Tibial nerve (tissue), 4 donors: ENCODE measurements around the gene CD48. TPM values are rescaled to one million over a fixed set of nuclear protein-coding genes. Genes with fewer than 3 reads are reported as not detected.

ENCODE experiments used
- DNase-seq, 2 donors: peaks; one replicate each; pipeline ENCODE4 v3.0.0-alpha.2; 2019; ENCODE audit warnings: low spot score in 2 of 2
- H3K27ac ChIP-seq, 4 donors: fragments of 200-600 bp; sonication (generic) in 3 of 4; one replicate each; pipeline ENCODE4 v1.5.1; 2017 to 2019; ENCODE audit warnings: mild to moderate bottlenecking in 1 of 4
- H3K27me3 ChIP-seq, 2 donors: fragments of 200-600 bp; sonication (generic) in 1 of 2; one replicate each; pipeline versions ENCODE4 v1.5.1 to v1.6.0; 2017 to 2019
- H3K36me3 ChIP-seq, 3 donors: fragments of 200-600 bp; sonication (generic); one replicate each; pipeline ENCODE4 v1.5.1; 2018 to 2019
- H3K4me1 ChIP-seq, 4 donors: fragments of 200-600 bp; sonication (generic) in 3 of 4; one replicate each; pipeline ENCODE4 v1.5.1; 2017 to 2019
- H3K4me3 ChIP-seq, 4 donors: fragments of 200-600 bp; sonication (generic) in 3 of 4; one replicate each; pipeline ENCODE4 v1.5.1; 2017 to 2019; ENCODE audit warnings: mild to moderate bottlenecking in 1 of 4, moderate library complexity in 1 of 4
- H3K9me3 ChIP-seq, 4 donors: fragments of 200-600 bp; sonication (generic) in 3 of 4; one replicate each; pipeline ENCODE4 v1.5.1; 2017 to 2019
- EP300 ChIP-seq, 2 donors: sonication (generic); formaldehyde crosslinking; IDR thresholded peaks; one replicate each; pipeline ENCODE4 v1.6.1; 2017; ENCODE audit warnings: antibody characterized with exemption in 2 of 2, mild to moderate bottlenecking in 1 of 2
- POLR2A ChIP-seq, 2 donors: fragments of 450-650 bp; IDR thresholded peaks; one replicate each; pipeline ENCODE4 v1.6.1; 2017; ENCODE audit warnings: antibody characterized with exemption in 2 of 2, mild to moderate bottlenecking in 2 of 2, moderate library complexity in 2 of 2
- WGBS, 2 donors: methylation state at CpG; one replicate each; pipeline ENCODE4 v1.1.5; 2018; 5-methylcytosine and 5-hydroxymethylcytosine counted together
- total RNA-seq, 4 donors: library from RNA; depleted of rRNA; stranded (reverse); fragments of >200 nt; gene quantifications; one replicate each; pipeline ENCODE4 v1.1.0, GENCODE V29; 2016
- TF ChIP-seq, protein P1 (sequence below), 5 experiments: fragments of 200-600 bp in 3 of 5; fragments of 450-650 bp in 2 of 5; sonication (generic) in 3 of 5; IDR thresholded peaks; one replicate each; pipeline ENCODE4 v1.5.1; 2016 to 2019; ENCODE audit warnings: antibody characterized with exemption in 5 of 5, mild to moderate bottlenecking in 3 of 5, moderate library complexity in 2 of 5

Gene CD48
- total RNA-seq, 4 donors from 2014 or later: 1.5 to 5.9 (median 2.0) TPM

DNA sequence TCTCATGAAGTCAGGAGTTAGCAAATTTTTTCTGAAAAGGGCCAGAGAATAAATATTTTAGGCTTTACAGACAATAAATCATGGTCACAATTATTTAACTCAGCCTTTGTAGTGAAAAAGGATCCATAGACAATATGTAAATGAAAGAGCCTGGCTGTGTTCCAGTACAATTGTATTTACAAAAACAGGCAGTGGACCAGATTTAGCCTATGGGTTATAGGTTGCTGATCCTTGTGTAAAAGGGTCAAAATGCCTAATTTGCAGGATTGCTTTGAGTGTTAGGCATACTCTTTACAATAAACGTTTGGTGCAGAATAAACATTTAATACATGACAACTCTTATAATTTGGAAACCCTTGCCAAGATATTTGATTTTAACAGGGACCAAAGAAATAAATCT, 33.9 kb upstream of the CD48 start:
- WGBS, 2 donors: 19 to 32% methylated on average over 1 of the region's 1 CpG
- no peak overlapping the region for H3K27ac ChIP-seq
- H3K27me3 ChIP-seq: no peaks in the 10 kb centered on the region
- H3K4me3 ChIP-seq: no peak overlapping the region
- no peaks in the 10 kb centered on the region for H3K9me3 ChIP-seq
- no peaks in the 10 kb centered on the region for H3K4me1 ChIP-seq
- no peaks in the 10 kb centered on the region for H3K36me3 ChIP-seq
- TF ChIP-seq EP300 (IDR thresholded peaks at IDR 0.05) (no peak), POLR2A (IDR thresholded peaks at IDR 0.05) (no peak)
- TF ChIP-seq, protein P1, sequence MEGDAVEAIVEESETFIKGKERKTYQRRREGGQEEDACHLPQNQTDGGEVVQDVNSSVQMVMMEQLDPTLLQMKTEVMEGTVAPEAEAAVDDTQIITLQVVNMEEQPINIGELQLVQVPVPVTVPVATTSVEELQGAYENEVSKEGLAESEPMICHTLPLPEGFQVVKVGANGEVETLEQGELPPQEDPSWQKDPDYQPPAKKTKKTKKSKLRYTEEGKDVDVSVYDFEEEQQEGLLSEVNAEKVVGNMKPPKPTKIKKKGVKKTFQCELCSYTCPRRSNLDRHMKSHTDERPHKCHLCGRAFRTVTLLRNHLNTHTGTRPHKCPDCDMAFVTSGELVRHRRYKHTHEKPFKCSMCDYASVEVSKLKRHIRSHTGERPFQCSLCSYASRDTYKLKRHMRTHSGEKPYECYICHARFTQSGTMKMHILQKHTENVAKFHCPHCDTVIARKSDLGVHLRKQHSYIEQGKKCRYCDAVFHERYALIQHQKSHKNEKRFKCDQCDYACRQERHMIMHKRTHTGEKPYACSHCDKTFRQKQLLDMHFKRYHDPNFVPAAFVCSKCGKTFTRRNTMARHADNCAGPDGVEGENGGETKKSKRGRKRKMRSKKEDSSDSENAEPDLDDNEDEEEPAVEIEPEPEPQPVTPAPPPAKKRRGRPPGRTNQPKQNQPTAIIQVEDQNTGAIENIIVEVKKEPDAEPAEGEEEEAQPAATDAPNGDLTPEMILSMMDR (IDR thresholded peaks at IDR 0.05): no peak
- DNase-seq: no peak

DNA sequence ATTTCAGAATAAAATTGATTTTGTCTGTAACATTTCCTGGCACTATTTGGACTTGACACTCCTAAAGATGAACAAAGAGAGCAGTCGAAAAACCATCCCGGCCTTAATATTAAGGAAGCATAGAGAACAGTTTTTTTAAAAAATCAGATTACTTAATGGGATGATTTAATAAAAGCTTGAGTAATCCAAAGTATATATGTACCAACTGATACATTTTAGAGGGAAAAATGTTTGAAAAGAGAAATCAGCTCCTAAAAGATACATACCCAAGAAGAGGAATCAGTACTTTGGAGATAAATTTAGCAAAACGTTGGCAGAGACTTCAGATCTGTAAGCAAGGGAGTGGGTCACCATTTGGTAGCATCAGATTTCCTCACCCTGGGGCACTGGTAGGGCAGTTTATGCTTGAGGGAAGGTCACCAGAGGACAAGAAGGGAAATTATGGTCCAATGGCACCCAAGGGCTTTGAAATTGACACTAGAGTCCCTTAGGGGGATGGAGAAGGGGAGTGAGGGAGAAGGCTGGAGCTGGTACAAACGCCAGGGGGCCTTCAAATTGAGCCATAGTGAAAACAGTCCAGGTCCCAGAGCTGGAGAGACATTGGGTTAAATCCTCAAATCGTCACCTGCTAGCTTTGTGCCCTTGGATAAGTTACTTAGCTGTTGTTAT, 33.4 kb upstream of the CD48 start:
- no peak overlapping the region for H3K27ac ChIP-seq
- H3K4me1 ChIP-seq: no peaks in the 10 kb centered on the region
- no peak for DNase-seq
- no peak for TF ChIP-seq EP300 (IDR thresholded peaks at IDR 0.05)
- TF ChIP-seq, protein P1 (IDR thresholded peaks at IDR 0.05): no peak
- TF ChIP-seq POLR2A (IDR thresholded peaks at IDR 0.05): no peak
- no peaks in the 10 kb centered on the region for H3K9me3 ChIP-seq
- no peak overlapping the region for H3K4me3 ChIP-seq
- no peaks in the 10 kb centered on the region for H3K36me3 ChIP-seq
- 63 to 64% methylated on average over 5 of the region's 5 CpGs for WGBS, 2 donors
- H3K27me3 ChIP-seq: no peaks in the 10 kb centered on the region

DNA sequence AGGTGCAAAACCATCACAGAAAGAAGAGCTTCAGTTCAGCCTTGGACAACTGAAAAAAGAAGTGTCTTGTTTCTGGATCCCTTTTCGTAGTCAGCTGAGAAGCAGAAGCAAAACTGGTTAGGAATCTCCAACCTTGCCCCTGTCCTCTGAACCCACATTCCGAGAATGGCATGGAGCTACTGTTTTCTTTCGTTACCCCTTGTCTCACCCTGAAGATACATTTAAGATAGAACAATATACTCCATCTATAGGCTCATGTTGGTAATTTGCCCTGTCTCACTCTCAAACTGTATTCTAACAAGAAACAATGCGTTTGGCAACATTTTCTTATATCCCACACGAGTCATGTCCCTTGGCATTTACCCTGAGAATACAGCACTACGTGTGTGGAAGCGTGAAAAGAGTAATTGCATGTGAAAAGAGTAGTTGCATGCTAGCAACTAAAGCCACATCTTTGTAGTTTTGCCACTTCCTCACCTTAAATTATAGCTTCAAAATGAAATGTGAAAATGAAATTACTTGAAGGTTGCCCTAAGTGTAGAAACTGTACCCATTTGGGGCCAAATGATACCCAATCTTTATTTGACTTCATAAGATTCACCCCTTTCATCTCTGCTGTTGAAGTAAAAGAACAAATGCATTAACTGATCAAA, 32.7 kb upstream of the CD48 start:
- TF ChIP-seq, protein P1 (IDR thresholded peaks at IDR 0.05): no peak
- TF ChIP-seq POLR2A (IDR thresholded peaks at IDR 0.05) (no peak), EP300 (IDR thresholded peaks at IDR 0.05) (no peak)
- H3K27me3 ChIP-seq: no peaks in the 10 kb centered on the region
- H3K4me1 ChIP-seq: no peaks in the 10 kb centered on the region
- no peaks in the 10 kb centered on the region for H3K9me3 ChIP-seq
- no peak overlapping the region for H3K4me3 ChIP-seq
- 44 to 46% methylated on average over 7 of the region's 7 CpGs for WGBS, 2 donors
- no peak for DNase-seq
- no peak overlapping the region for H3K27ac ChIP-seq
- no peaks in the 10 kb centered on the region for H3K36me3 ChIP-seq

DNA sequence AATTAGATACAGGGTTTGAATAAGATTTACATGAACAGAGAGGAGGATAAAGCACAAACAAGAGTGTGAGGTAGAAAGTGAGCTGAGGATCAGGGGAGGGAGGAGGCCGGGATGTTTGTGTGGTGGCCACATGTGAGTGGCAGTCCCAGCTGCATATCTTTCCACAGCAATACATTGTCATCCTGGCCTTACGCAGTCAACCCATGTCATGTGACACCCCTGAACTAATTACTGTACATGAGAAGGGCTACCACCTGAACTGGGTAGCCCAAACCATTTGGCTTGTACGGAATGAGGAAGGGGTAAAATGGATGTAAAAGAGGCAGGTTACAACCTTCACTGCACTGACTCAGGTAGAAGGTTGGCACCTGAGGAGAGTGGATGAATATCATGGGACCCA, 31.6 kb upstream of the CD48 start:
- WGBS, 2 donors: 82 to 87% methylated on average over 3 of the region's 3 CpGs
- Histone ChIP-seq H3K4me1 (no peaks in the 10 kb centered on the region), H3K27ac (no peak overlapping the region), H3K36me3 (no peaks in the 10 kb centered on the region), H3K9me3 (no peaks in the 10 kb centered on the region), H3K27me3 (no peaks in the 10 kb centered on the region), H3K4me3 (no peak overlapping the region)
- no peak for DNase-seq
- TF ChIP-seq POLR2A (IDR thresholded peaks at IDR 0.05) (no peak), EP300 (IDR thresholded peaks at IDR 0.05) (no peak)
- TF ChIP-seq, protein P1 (IDR thresholded peaks at IDR 0.05): no peak

DNA sequence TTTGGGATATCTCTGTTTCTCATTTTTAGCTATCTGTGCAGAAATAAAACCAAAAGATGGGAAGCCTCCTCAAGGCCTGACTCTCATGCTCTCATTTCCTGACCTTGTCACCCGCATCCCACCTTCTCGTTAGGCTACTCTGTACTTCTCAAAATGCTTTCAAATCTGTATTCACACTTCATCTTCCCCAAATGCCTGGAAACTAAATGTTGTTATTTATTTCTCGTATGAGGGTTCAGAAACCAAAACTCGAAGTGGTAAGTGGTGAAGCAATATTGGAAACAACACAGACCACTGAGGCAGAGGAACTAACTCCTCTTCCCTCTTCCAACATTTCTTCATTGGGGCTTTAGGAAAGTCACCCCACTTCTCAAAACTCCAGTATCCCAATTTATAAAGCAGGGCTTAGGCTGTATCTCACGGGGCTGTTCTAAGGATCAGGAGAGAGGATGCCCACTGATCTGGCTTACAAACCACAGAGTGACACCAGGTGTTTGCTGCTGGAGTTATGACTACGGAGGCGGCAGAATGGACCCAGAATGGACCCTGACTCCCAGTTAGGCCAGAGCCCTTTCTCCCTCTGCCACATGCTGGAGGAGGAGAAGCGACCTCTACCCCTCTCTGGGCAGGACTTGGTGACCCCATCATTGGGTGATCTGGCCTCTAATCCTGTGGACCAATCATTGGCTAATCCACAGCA, 31.0 kb upstream of the CD48 start:
- 83 to 87% methylated on average over 8 of the region's 8 CpGs for WGBS, 2 donors
- no peak for DNase-seq
- no peaks in the 10 kb centered on the region for H3K4me1 ChIP-seq
- H3K4me3 ChIP-seq: no peak overlapping the region
- H3K27ac ChIP-seq: no peak overlapping the region
- no peaks in the 10 kb centered on the region for H3K27me3 ChIP-seq
- H3K9me3 ChIP-seq: no peaks in the 10 kb centered on the region
- H3K36me3 ChIP-seq: no peaks in the 10 kb centered on the region
- TF ChIP-seq EP300 (IDR thresholded peaks at IDR 0.05) (no peak), POLR2A (IDR thresholded peaks at IDR 0.05) (no peak)
- TF ChIP-seq, protein P1 (IDR thresholded peaks at IDR 0.05): no peak
